IPS DF 4.7 (cell line): ENCODE data around the gene KLHL4.
"Not testable (repeated sequence)": the region's sequence is repeated elsewhere in the genome, so short reads cannot be mapped to it uniquely, and the experiment has no call there.

Experiments used
- DNase-seq: peaks from one replicate; pipeline ENCODE4 v3.0.0-alpha.2; 2013; ENCODE audit warnings: low spot score; ENCODE audit errors: extremely low read depth

The KLHL4 gene

DNA sequence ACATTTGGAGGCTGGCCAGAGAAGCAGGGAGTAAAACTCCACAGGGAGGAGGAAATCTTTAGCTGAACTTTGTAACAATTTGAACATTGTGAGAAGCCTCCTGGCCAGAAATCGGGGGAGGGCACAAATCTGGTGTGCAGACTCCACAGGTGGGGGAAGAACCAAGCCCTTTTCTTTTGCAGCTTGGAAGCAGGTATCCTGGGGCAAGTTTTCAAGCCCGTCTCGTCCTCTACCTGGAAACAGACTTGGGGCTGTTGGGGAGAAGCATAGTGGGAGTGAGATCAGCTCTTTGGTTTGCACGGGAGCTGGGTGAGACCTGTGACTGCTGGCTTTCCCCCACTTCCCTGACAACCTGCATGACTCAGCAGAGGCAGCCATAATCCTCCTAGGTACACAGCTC, 123.8 kb downstream of the KLHL4 start:
- DNase-seq = not testable (repeated sequence)

DNA sequence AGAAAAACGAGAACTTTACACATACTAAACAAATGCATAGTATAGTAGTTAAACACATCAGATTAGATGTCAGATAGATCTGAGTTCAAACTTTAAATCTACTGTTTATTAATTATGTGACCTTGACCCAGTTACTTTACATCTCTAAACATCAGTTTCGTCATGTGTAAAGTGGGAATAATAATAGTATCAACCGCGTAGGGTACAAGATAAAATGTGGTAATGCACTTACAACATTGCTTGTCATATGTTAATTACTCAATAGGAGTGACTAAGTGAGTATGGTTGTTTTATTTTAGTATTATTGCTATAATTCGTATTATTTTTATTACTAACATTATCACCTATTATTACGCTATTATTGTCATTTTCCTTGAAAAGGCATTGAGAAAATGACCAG, 144.2 kb downstream of the KLHL4 start:
- DNase-seq = no peak

DNA sequence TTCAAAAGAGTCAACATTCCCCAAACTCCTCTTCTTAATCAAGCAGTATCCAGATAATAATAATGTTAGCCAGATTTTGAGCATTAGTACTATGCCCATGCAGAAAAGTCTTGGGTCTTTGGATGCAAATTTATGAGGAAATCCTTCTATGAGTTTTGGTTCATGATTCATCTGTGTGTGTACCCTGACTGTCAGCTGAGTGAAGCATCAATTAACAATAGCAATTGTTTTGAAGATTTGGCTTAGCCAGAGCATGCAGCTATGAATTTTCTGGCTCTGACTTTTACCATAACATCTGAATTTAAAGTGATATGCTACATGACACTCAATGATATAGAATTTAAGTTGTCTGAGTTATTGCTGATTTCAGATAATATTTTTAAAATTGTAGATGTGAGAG, 145.8 kb downstream of the KLHL4 start:
- no peak for DNase-seq

DNA sequence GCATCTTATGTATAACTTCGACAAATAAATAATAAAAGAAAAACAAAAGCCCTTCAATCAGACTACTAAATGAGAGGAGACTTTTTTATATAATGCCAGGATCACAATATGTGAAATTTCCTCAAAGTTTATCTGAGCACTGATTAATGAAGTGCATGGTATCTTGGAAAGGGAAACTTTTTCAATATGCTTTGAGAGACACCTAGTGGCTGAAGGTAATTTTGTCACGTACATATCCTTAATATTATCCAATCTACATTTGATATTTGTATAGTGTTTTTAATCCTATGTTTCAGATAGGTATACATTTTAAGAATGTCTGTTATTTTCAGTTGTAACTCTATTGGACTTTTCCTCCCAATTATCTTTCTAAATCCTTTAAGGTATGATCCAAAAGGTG, 146.8 kb downstream of the KLHL4 start:
- no peak for DNase-seq

DNA sequence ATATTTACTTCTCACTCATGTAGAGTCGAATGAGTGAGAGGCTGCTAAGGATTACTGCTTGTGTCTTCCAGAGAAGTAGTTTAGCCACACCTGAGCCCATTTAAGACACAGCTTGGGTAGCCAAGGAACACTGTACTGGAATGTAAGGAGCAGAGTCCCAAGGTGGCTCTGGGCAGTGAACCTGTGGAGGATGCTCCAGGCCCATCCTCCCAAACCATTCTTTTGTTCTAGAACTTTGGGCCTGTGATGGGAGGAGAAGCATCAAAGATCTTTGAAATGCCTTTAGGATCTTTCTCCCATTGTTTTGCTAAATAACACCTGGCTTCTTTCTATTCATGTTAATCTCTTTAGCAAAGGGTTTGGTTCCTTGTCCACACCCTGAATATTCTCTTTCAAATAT, 162.2 kb downstream of the KLHL4 start:
- peak; percentile 49 for DNase-seq

DNA sequence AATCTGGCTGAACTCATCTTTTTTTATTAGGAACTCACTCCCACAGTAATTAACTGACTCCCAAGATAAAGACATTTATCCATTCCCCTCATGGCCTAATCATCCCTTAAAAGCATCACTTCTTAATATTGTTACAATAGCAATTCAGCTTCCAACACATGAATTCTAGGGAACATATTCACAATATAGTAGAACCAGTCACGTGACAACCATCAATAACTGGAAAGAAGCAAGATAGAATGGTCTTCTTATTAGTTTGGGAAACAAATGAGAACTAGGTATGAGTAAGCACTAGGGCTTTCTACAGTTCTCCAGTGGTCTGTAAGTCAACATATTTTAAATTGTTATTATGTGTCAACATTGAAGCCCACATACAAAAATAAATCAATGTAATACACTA, 170.1 kb downstream of the KLHL4 start:
- no peak for DNase-seq

DNA sequence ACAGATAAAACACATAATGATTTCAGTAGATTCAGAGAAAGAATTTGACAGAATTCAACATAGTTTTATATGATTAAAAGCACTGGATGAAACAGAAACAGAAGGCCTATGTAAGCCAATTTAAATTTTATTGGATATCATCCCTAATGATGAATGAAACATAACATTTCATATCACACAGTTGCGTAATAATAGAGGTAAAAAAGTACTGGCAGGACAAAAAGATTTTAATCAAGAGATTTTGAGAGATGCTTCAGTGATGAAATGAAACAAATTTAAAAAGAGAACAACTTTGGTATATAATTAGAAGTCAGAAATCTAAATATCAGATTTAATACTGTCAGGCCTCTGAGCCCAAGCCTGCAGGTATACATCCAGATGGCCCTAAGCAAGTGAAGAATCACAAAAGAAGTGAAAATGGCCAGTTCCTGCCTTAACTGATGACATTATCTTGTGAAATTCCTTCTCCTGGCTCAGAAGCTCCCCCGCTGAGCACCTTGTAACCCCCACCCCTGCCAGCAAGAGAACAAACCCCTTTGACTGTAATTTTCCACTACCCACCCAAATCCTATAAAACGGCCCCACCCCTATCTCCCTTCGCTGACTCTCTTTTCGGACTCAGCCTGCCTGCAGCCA, 170.6 kb downstream of the KLHL4 start:
- DNase-seq = not testable (repeated sequence)

DNA sequence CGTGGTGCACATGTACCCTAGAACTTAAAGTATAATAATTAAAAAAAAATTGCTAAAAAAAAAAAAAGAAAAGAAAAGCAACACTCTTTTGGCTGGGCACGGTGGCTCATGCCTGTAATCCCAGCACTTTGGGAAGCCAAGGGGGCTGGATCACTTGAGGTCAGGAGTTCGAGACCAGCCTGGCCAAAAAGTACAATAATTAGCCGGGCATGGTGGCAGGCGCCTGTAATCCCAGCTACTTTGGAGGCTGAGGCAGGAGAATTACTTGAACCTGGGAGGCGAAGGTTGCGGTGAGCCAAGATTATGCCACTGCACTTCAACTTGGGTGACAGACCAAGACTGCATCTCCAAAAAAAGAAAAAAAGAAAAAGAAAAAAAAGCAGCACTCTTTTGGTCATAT, 171.6 kb downstream of the KLHL4 start:
- DNase-seq = not testable (repeated sequence)

DNA sequence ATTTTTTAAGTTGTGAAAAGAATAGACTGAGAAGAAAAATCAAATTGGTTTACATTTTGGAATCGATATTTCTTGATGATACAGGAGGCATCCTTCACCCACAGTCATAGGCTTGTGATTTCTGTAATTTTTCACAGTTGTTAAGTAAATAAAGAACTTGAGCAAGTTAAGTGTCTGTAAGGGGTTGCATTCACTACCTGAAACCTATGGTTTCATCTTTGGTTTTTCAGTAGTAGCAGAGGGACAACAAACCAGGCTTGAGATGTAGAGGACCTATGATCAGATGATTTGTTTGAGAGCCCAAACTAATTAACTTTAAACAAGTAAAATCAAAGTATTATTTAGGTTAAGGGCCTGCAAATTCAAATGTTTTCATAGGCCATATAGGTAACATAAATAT, 175.6 kb downstream of the KLHL4 start:
- DNase-seq = no peak

DNA sequence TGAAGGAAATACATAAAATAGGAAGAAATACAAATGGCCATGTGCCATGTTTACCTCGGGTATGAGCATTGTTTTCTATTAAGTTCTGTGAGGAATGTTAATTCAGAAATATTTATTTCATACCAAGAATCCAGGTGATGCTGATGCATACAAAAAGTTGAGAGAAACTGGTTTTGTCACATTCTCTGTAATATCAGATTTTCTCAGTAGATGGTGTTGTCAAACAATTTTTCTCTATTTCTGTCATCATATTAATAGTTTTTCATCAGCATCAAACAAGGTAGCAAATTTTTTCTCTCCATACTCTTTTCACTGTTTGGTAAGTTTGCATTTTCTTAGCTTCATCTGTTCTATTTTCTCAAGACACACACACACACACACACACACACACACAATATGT, 179.8 kb downstream of the KLHL4 start:
- no peak for DNase-seq

DNA sequence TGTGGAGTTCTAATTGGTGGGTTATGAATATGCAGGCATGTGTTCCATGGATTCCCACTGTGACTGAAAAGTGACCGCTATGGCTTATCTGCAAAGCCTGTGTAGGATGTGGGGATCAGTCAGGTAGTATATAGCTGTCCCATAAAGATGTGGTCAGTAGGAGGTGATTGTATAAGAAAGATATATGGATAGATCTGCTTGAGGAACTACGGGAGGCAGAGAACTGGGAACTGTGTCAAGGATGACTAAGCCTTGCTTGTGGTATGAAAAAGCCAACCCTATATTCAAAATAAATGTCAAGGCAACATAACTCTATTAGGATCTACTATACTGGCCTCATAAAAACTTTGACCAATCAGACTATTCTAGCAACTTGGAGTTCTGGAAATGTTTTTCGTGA, 185.2 kb downstream of the KLHL4 start:
- no peak for DNase-seq

DNA sequence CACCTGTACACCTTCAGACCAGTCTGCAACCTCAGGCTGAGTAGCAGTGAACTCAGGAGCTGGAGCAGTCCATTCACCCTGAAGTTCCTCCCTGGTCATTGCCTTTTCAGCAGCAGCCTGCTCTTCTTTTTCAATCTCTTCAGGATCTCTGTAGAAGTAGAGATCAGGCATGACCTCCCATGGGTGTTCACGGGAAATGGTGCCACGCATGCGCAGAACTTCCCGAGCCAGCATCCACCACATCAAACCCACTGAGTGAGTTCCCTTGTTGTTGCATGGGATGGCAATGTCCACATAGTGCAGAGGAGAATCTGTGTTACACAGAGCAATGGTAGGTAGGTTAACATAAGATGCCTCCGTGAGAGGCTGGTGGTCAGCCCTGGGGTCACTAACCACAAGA, 185.9 kb downstream of the KLHL4 start:
- DNase-seq = not testable (repeated sequence)

DNA sequence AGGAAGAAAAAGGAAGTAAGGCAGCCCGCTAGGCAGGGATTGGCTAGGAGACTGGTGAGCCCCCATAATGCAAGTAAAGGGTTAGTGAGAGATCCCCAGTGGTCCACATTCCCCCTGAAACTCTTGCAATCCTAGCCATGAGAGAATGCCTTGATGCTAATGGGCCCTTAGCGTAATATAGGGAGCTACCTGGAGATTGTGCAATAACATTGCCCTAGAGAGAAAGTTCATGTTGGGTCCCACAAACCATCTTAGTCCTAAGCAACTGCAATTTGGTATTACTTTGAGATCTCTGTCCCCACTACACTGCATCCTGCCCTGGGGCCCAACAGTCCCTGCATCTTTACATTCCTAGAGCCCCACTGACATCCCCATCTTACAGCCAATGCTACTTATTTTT, 188.5 kb downstream of the KLHL4 start:
- DNase-seq = no peak

DNA sequence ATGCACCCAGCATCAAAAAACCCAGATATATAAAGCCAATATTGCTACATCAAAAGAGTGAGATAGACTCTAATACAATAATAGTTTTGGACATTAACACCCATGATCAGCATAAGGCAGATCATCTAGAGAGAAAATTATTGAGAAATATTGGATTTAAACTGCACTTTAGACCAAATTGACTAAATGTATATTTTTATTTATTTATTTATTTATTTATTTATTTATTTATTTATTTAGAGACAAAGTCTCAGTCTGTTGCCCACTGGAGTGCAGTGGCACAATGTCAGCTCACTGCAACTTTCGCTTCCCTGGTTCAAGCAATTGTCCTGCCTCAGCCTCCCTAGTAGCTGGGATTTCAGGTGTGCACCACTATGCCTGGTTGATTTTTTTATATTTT, 193.0 kb downstream of the KLHL4 start:
- no peak for DNase-seq
